ENCODE data around the gene IRF2BPL.

- no peak for TF ChIP-seq EZH2 (IDR thresholded peaks at IDR 0.05; ENCODE audit: insufficient read depth, poor library complexity, severe bottlenecking)
- TF ChIP-seq EZH2phosphoT487 (IDR thresholded peaks at IDR 0.05; ENCODE audit: insufficient read depth, low read depth), result no peak
Observed at GRCh38 chr14:77035267-77035666, 6.8 kb upstream of the IRF2BPL start.

Data from GM23248 (cell line).